NCI-H526 (cell line): ENCODE results near the gene GNPTG.

Source experiments
- DNase-seq, 2 experiments: peaks; one replicate each; lab custom pipeline; 2025; lab: John Stamatoyannopoulos, UW

Gene GNPTG

DNA sequence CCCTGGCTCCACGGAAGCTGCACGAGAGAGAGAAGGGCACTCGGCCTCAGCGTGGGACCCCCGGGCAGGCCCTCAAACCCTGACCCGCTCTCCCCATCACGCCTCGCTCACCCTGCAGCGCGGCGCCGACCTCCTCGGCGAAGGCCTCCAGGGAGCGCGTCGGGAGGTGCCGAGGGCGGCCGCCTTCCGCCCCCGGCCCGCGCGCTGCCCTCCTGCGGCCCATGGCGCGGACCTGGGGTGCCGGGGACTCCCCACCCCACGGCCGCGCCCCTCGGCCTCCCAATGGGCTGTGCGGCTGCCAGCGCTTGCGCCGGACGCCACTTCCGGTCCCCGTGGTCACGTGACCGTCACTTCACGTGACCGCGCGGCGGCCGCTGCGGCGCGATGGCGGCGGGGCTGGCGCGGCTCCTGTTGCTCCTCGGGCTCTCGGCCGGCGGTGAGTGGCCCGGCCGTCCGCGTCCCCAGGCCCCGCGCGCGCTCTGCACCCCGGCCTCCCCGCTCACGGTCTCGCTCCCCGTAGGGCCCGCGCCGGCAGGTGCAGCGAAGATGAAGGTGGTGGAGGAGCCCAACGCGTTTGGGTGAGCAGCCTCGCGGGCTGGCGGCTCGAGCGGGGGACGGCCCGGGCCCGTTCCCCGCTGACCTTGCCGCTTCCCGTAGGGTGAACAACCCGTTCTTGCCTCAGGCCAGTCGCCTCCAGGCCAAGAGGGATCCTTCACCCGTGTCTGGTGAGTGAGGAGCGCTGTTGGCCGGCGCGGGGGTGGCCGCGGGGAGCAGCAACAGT lies at the start of gene GNPTG, which contains the start of gene TSR3:
Gene GNPTG (plus strand): TSS at position 350 of the 781 bp plus-strand sequence. CDS start 35 bp downstream, at position 385.
Gene TSR3 (minus strand): TSS at position 297 of the 781 bp plus-strand sequence. CDS start 74 bp downstream, at position 223.
- peak in 1 of 2 experiments; percentile 75 for DNase-seq

DNA sequence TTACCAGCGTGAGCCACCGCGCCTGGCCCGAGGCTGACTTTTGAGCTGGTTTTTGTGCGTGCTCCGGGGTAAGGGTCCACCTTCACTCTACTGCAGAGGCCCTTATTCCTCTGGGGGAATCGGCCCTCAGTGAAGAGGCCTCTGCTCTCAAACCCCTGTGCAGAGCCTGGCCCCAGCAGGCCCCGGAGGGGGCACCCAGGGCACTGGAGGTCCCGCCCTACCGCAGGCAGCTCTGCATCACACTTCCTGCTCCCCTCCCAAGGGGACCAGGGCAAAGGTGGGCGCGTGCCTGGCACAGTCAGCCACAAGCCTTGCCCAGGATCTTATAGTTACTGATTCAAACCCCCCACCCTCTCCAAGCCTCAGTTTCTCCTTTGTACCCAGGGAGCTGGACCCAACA lies 45.9 kb upstream of the GNPTG start:
- no peak for DNase-seq

DNA sequence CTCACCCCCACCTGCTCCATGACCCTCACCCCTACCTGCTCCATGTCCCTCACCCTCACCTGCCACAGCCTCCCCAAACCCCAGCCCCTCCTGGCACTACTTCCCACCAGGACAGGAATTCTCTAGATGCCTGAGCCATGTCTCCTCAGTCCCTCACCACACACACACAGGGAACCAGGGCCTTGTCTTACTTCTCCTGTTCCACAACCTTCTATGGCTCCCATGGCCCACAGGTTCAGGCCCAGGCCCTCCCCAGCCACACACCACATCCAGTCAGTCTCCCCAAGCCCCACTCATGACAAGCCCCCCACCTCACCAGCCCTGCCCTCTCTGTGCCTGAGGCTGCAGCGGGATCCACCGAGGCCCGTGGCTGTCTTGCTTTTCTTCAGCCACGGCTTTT lies 45.4 kb upstream of the GNPTG start:
- DNase-seq = no peak

DNA sequence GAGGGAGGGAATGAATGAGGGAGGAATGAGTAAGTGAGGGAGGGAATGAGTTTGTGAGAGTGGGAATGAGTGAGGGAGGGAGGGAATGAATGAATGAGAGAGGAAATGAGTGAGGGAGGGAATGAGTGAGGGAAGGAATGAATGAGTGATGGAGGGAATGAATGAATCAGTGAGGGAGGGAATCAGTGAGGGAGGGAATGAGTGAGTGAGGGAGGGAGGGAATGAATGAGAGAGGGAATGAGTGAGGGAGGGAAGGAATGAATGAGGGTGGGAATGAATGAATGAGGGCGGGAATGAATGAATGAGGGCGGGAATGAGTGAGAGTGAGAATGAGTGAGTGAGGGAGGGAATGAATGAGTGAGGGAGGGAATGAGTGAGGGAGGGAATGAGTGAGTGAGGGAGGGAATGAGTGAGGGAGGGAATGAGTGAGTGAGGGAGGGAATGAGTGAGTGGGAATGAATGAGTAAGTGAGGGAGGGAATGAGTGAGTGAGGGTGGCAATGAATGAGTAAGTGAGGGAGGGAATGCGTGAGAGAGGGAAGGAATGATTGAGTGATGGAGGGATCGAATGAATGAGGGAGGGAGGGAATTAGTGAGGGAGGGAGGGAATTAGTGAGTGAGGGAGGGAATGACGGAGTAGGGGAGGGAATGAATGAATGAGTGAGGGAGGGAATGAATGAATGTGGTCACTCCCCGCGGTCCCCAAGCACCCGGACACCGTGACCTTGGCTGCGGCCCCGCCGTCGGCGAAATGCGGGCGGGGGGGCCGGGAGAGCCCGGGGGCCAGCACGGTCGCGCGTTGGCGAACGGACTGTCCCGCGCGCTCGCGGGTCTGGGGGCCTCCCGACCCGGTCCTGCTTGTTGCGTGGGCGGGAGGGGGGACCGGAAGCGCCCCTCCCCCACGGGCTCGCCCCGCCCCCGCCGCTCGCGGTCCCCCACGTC lies 43.4 kb upstream of the GNPTG start:
- no peak for DNase-seq

DNA sequence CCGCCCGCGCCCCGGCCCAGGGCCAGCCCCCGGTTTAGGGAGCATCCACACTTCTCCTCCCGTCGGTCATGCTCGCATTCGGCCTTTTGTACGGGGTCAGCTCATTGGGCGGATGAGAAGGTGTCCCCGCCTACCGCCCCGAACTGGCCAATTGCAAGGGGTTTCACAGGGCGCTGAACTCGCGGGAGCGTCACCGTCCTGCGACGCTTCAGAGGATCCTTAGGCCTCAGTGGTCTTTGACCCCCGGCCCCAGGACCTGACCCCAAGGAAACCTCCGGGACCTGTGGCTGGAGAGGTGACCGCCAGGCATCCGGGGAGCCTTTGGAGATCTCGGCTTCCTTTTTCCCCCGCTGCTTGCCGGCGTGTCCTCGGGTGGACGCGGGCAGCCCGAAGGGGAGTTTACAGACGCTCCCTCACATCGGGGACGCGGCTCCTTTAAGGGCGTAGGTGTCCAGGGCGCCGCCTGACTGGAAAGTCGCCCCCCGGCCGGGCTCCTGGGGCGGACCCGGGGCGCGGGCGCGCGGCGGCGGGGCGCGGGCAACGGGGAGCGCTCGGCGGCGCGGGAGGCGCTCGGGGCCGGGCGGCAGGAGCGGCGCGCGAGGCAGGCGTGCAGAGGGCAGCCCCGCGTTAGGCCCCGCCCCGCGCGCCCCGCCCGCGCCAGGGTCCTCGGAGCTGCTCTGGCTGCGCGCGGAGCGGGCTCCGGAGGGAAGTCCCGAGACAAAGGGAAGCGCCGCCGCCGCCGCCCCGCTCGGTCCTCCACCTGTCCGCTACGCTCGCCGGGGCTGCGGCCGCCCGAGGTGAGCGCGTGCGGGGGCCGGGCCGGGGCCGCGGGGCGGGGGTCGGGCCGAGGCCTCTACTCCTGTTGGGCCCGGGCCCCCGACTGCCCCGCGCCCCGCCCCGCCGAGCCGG lies 42.5 kb upstream of the GNPTG start, which contains the start of gene UBE2I:
Gene UBE2I (plus strand): TSS at position 660 of the 909 bp plus-strand sequence. CDS start 4,395 bp downstream, outside the sequence.
- DNase-seq = peak; percentile 88 to 93

DNA sequence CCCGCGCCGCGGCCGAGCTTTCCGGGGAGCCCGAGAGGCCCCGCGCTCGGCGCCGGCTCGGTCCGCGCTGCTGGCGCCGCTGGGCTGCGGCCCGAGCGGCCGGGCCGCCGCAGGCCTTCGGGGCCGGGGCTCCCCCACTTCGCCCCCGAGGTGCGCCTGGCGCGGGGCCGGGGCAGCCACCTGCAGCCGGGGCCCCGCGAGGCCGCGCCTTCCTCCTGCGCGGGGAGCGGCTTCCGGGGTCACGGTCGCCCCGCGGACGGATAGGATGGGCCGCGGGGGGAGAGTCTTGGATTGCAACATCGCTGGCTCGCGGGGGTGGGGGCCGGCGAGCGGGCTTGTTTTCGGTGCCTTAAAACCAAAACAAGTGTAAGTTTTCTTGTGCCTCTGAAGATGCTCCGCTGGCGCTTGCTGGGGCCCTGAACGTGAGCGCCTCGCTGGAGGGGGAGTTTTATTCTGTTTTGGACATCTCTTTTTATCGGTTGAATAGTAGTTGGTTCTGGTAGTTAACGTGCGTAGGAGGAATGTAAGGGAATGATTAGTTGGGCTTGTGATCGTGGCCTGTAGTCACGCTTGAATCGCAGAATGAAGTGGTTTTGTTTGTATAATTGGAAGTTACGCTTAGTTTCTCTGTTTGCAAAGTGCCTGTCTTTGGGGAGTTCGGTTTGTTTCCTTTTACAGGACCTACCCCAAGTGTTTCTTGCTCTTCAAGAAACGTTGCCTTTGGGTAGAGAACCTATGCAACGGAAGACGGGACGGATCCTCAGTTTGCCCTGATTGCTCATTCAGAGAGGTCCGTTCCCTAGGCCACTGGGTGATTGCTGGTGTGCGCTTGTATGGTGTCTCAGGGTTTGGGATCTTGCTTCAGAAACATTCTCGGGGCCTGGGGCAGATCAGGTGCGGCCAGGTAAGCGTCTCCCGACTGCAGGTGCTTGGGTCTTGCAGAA lies 41.6 kb upstream of the GNPTG start:
- DNase-seq = no peak

DNA sequence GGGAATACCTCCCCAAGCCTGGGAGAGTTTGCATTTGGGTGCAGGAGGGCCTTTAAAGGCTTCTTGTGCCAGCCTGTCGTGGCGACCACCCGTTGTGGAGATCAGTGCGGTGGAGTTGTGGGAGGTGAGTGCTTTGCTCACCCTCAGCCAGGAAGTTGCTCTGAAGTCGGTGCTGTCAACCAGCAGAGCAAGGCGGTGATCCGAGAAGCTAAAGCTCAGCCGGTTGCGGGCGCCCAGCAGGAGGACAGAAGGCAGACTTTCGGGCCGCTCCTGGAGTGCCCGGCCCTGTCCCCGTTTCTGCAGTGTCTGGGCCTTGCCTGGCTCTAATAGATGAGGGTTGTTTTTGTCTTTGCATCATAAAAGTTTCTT lies 40.9 kb upstream of the GNPTG start:
- DNase-seq = no peak

DNA sequence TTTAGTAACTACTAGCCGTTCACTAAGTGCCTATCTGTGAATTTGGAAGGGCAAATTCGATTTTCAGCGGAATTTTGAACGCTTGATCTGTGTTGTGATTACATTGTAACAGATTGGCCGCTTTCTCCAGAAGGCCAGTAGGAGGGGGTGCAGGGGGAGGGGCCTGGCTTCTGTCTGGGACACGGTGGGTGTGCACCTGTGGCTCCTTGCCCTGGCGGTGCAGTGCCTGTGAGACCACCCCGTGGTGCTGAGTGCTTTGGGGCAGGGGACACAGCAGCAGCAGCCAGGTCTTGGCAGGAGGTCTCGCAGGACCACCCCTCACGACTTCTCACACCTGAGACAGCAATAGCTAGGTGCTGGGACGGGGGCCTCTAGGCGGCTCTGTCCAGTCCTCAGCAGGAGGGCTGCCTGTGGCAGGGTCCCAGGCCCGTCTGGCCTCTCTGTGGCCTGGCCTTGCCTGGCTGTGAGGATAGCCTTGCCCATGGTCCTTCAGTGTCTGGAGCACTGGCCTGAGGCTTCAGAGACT lies 40.5 kb upstream of the GNPTG start:
- no peak for DNase-seq

DNA sequence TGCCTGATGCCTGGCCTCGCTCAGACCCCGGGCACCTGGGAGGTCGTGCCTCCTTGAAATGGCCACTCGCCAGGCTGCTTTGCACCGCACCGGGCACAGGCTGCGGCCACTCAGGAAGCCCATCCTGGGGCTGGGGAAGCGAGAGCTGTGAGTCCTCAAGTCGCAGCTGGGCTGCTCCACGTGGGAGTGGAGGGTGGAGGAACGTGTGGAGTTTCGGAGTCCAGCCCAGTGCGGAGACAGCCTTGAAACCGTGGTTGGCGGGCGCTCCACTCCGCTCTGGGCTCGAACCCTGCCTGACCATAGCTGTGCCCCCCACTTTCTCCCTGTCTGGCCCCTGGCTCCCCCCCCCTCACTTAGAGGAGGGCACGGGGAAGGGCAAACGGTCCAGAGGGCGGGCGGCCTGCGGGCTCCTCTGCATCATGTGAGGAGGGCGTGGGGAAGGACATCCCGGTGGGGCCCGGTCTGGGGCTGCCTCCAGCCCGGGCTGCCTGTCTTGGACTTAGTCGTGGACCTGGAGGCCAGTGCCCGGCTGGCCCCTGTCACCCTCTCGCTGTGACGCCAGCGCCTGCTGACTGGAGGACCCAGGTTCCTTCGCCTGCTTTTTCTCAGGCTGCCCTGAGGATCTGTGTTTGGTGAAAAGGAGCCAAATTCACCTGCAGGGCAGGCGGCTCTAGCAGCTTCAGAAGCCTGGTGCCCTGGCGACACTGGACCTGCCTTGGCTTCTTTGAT lies 39.8 kb upstream of the GNPTG start:
- DNase-seq = no peak

DNA sequence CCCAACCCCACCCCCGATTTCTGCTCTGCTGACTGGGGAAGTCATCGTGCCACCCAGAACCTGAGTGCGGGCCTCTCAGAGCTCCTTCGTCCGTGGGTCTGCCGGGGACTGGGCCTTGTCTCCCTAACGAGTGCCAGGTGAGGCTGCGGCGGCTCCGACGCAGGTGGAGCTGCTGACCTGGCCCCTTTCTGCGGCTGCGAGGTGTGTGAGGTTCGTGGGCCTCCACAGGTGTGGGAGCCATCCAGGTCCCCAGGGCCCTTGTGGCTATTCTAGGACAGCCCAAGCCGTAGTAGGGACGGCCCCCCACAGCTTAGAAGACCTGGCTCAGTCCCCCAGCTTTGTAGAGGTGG lies 39.3 kb upstream of the GNPTG start:
- no peak for DNase-seq

DNA sequence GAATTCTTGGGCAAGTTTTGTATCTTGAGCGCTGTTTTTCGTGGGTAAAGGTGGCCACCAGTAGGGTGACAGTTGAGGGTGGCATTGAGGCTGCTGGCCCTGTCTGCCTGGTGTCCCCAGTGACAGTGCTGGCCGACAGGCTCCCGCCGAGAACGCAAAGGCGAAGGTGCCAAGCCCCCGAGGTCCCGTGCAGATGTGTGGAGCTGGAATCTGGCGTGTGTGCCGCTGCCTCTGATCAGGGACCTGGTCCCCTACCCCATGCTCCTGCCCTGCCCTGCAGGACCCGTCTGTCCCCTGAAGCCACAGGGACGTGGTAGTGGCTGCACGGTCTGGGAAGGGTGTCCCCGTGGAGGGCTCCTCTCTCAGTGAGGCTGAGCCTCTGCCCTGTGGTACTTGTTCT lies 38.8 kb upstream of the GNPTG start:
- DNase-seq = no peak

DNA sequence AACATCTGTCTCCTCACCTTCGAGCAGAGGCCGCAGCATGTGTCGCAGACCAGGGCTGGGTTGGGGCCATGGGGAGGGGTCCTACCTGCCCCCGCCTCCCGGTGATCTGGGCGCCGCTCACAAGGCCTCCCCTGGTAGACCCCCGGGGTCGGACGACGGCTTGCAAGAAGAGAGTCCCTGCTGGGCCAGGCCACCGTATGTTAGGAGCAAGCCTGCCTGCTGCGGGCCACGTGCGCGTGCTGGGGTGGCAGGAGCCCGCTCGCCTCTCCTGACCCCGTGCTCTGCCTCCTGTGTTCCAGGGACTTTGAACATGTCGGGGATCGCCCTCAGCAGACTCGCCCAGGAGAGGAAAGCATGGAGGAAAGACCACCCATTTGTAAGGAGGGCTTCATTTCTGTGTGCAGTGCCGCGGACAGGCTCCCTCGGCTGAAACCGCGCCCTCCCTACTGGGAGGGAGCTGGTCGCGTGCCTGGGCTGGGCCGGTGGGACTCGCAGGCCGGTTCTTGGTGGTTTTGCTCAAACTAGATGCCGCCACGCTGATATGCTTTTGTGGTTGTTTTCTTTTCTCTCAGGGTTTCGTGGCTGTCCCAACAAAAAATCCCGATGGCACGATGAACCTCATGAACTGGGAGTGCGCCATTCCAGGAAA lies 37.9 kb upstream of the GNPTG start:
- no peak for DNase-seq

DNA sequence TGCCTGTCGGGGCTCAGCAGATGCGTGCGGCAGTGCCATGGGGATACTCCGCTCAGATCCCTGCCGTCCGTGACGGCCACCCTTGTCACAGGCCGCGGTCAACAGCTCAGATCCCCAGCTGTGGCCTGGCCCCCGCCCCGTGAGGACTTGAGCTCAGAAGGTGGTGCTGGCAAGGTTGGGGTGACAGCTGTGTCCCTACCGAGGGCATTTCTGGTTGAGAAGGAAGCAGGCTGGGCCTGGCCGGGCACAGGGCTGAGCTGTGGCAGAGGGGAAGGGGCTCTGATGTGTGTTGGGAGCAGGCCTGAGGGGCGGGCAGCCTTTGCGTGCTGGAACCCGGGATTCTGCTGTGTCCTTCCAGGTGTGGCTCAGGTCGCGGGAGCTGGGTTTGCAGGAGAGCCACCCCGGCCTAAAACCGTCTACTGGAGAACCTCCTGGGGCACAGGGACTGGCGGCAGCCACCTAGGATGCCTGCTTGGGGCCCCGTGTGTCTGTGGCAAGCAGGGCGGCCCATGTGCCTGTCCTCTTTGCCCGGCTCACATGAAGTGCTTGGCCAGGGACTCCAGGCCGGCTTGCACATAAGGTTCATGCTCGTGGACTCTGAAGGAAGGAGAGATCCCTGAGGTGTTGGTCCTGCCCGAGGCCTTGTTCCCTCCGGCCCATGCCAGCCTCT lies 37.2 kb upstream of the GNPTG start:
- no peak for DNase-seq

DNA sequence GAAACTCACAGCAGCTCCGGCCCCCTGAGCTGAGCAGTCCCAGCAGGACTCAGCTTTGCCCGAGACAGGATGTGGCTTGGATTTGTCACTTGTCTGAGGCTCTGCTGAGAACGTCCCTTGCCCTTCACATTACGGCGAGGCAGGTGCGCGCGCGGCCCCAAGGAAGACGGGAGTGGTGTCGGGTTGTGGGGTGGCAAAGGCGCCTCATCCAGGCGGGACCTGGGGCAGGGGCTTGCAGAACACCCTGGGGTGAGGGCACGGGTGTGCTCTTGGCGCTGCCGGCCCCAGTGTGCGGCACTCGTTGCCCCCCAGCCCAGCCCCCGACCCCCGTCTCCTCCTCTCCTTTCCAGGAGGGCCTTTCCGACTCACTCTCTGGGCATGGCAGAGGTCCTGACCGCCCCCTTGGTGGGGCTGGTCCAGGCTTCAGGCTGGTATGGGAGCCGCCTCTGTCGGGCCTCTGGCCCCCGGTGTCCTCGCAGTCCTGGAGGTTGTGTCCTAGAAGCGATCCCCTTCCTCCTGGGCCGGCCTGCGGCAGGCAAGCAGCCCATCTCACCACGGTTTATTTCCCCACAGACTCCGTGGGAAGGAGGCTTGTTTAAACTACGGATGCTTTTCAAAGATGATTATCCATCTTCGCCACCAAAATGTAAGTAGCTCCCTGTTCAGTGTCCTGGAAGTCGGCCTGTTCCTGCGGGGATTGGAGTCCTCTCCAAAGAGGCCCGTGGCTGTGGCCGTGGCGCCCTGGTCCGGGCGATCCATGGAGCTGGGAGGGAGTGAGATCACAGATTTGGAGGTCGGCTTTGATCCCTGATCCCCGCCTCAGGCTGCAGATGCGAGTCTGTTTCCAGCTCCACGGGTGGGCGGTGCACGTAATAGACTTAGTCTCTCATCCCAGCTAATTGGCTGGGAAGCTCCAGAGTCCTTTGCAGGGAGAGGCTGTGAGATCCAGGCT lies 36.4 kb upstream of the GNPTG start:
- DNase-seq = no peak

DNA sequence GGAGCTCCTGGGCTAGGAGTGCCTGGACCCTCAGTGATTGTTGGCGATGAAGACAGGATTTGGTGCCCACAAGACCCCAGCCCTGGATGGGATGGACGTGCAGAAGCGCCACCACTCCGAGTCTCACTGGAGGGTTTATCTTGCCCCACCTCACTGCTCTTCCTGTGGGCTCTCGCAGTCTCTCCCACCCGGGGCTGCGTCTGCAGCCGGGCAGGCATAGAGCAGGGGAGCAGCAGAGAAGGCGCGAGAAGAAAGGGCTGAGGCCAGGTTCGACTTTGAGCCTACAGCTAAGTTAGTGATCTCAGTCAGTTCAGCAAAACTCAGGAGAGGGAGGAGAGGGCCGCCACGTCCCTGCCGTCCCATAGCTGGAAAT lies 35.7 kb upstream of the GNPTG start:
- DNase-seq = no peak

DNA sequence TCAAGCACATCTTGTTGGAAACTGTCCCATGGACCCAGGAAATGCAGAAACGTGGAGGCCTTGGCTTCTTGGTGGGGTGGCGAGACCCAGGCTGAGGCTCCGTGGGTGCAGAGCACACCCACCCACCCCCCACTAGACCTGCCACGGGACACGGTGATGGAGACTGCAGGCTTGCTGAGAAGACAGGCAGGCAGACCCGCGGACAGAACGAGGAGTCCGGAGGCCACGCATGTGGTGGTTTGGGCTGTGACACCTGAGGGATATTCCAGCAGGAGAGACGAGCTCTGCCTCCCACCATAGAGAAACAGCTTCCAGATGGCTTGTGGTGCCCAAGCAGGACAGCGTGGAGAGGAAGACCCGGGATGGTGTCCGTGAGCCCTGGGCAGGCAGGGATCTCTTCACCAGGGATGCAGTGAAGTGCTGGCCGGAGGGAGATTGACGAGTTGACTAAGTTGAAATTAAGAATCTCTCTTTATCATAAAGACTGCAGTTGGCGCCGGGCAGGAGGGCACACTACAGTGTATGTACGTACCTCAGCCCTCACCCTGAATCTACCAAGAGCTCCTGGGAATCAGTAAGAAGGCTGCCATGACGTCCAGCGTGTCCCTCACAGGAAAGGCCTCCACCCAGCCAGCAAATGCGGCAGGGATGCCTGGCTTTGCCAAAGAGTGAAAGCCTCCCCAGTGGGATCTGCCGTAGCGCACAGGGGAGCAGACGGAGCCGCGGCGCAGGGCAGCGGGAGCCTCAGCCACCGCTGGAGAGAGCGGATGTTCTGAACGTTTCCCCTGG lies 34.1 kb upstream of the GNPTG start:
- DNase-seq = no peak

DNA sequence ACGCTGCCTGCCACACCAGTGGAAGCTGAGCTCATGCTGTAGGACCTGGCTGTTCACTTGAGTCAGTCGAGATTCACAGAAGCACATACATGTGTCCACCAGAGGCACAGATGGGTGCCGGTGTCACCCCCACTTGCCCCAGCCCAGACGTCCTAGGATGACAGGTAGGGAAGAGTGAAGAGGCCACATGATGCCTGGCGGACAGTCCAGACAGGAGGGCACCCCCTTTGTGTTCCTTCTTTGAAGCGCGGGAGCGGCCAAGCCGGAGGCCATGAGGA lies 33.5 kb upstream of the GNPTG start:
- no peak for DNase-seq
